ENCODE data around the gene LIFR.

The LIFR gene

DNA sequence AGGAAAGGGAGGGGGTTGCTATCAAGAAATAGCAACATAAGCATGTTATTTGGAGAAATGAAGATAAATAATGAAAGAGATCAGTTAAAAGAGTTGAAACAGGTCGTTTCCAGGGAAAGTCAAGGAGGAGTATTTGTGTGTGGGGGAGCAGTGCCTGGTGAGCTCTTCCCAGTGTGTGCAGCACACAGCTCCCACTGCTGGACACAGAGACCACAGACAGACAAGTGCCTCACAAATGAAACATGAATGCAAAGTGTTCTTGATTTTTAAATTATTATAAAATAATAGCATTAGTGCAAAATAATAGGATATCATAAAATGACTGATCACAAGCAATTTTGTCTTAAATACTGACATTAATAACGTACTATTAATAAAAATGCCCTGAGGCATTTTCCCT, 40.8 kb downstream of the LIFR start:
- peak in 1 of 2 experiments; percentile 26 for DNase-seq

DNA sequence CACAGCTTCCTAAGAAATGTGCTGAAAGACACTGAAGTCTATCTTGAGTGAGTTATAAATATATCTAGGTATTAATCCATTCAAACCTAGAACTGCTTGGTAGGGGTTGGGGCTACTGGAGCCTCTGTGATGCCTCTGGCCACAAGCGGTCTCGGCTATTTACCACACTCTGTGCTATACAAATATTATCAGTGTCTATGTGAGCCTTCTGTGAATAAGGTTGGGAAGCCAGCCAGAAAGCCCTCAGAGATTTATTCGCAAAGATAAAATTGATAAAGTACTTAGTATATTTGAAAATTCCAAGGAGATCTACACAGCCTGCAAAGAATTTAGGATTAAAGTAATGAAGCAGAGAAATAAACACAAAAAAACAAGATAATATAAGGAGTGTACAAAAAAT, 41.4 kb downstream of the LIFR start:
- peak in 1 of 2 experiments; percentile 49 for DNase-seq

DNA sequence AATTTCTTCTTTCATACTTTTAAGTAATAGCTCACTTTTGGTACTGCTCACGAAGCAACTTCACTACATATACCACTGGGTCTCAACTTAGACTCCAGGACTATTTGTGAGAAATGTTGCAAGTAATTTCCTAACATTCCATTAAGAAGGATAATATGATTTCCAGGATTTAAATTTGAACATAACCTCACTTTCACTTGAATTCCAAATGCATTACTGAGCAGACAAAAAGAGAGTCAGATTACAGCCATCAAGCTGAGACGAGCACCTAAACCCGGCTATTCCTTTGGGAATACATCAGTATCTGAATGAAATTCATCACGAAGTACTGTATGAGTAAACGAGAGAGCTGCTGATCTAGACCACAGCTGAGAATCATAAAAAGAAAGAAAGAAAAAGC, 47.3 kb downstream of the LIFR start:
- no peak for DNase-seq

DNA sequence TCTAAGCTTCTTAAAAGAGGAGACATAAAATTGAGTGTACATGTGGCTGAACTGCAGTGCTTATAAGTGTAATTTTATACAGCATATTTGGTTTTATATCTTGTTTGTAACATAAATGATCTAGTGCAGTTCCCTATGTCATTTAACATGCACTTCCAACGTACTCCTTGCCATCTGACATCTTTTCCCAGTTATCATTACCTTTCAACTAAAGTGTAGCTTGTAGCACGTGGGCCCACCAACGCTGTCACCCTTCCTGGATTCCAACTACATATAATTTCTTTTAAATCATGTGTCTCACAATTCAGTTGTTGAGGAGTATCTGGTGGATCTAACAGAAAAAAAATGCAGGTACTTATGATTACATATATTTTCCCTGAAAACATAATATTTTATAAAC, 50.1 kb downstream of the LIFR start:
- no peak for DNase-seq

DNA sequence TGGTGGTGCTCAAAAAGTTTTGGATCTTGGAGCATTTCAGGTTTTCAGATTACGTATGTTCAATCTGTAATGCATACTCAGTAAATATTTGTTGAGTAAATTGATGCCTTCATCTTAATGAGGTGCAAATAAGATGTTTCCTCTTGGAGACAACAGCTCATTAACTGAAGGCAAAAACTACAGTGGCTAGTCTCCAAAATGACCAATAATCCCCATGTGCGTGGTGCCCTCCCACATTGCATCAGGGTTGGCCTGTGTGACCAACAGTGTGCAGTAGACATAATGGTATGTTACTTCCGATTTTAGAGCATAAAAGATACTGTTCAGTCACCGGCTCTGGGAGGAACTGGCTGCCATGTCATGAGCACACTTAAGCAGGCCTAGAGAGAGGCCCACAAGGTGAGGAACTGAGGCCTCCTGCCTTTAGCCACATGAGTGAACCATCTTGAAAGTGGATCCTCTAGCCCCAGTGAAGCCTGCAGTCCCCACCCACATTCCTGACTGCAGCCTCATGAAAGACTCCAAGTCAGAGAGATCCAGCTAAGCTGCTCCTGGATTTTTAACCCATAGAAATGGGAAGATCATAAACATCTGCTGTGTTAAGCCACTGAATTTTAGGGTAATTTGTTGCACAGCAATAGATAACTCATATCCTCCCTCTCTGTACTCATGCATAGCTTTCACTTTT, 55.7 kb downstream of the LIFR start:
- peak in 1 of 2 experiments; percentile 18 for DNase-seq

DNA sequence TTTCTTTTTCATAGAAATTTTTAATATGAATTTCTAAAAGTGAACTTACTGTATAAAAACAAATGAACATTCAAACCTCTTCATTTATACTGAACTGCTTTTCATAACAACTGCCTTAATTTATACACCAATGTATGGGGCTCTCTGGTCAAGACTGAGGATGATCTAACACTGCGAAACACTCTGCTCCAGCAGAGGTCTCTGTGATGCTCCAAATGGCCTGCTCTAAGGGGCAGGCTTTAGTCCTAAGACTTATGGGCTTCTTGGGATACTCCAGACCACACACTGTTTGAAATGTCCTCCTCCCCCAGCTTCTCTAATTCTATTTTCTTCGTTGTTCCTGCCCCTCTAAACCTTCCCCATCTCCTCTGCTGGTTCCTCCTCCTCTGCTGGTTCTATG, 58.5 kb downstream of the LIFR start:
- DNase-seq = no peak

DNA sequence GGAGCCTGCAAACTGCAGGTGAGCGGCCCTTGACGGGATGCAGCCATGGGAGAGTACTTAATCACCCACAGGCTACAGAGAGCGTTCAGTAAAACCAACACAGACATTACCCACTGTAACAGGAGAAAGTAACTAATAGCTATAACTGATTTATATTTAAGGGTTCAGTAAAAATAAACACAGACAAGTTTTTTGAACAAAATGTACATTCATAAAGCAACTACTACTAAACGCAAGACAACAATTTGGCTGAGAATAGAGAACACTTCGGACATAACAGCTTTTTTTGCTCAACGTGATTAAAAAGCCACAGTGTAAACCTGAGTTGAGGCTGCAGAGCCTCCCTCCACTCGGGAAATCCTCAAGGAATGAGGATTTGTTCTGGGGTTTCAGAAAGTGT, 61.7 kb downstream of the LIFR start:
- peak in 1 of 2 experiments; percentile 43 for DNase-seq

DNA sequence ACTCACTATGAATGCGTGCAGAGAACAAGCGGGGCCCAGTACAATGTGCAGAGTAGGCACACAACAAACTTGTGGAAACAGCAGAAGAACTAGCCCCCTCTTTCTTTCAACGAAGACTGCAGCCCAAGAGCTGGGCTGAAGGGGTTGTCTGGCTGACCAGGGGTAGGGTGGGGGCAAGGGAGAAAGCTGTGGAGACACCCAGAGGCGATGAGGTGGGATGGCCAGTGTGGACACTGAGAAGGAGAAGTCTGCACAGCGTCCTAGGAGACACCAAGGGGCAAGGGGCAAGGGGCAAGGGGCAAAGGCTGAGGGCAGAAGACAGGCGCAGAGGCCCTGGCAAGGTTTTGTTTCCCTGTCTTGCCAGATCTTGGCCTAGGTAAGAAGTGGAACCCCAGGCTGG, 62.3 kb downstream of the LIFR start:
- no peak for DNase-seq

DNA sequence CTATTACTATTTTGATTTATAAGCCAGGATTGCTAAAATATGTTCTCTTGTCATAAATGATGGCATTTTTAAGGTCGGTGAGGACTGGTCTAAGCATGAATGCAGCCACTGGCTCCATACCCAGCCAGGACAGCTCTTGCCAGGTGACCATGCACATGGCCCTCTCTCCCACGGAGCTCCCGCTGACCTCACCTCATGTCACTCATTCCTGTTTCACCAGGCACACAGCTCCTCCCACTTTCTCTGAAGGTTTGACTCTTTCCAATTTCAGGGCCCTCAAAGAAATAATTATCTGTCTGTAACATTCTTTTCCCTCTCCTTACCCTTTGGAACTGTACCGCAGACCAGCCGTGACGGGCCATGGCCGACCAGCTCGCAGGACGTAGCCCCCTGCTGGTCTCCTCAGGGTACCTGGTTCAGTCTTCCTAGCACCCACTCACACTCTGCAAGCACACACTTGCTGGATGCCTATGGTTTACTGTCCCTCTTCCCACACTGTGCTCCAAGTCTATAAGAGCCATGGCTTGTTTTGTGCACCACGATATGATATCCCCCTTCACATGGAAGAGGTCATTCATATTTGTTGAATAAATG, 72.5 kb downstream of the LIFR start:
- no peak for DNase-seq

DNA sequence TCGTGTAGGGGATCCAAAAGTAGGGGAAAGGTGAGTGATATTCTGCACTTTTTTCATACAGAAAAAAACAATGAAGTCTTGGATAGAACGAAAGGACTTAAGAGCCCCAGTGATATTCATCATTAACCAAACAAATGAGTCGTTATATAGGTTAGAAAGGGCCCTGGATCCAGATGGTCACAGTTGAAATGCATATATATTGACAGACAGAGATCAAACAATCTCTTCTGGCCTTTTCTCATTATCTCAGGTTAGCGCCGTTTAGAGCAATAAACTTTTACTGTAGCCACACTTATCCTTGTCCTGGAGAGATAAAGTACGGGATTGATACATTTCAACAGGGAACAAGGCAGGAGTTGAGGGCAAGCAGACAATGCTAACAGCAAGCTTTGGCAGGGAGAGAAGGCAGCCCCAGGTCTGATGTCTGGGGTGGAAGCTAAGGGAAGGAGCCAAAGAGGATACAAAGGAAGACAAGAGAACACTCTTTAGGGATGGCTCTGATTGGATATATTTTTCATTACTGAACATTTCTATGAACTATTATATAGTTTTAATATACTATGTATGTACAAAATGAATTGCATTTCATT, 77.0 kb downstream of the LIFR start:
- no peak for DNase-seq

DNA sequence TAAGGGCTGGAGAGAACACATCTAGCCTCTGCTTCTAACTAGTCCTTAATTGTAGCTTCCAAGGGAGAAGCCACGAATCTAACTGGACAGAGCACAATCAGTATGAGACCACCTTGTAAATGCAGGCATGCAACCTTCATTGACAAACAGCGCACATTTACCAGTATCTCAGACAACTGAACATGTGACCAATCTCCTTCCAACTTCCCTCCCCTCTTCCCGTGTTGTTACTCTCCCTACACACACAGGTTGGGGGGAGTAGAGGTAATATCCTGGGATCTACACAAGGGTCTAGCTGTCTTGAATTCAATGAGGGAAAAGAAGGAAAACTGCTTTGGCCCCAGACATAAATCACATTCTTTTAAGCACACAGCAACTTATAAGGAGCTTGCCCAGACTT, 77.6 kb downstream of the LIFR start:
- no peak for DNase-seq

DNA sequence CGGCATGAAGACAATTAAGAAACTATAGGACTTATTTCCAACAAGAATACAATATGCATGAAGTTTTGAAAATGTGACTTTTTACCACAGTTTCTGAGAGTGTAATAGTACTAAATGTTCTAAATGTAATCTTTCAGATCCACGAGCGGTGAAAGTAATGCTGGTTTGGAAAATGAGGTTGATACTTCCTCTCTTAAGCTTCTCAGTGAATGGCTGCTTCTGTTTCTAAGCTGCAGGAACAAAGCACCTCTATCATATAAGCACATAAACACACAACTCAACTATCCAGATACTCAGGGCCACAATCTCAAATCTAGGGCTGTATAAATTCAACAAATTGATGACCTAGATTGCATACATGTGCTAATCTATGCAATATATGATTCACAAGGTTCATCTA, 78.3 kb downstream of the LIFR start:
- no peak for DNase-seq

DNA sequence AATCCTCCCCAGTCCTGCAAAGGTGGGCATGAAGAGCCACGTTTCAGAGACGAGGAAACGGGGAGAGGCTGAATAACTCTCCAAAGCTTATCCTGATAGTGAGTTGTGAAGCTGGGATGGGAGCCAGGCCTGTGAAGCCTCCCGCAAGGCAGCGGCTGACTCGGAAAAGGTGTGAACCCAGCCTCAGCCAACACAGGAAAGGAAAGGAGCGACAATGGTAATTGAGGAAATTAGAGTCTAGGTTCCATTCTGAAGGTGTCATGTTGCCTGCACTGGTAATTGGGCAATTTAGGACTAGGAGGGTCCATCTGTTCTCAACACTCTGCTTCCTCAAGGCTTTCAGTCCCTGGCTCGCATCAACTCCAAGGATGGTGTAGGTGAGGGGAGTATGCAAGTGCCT, 83.4 kb downstream of the LIFR start:
- peak; percentile 69 to 89 for DNase-seq

DNA sequence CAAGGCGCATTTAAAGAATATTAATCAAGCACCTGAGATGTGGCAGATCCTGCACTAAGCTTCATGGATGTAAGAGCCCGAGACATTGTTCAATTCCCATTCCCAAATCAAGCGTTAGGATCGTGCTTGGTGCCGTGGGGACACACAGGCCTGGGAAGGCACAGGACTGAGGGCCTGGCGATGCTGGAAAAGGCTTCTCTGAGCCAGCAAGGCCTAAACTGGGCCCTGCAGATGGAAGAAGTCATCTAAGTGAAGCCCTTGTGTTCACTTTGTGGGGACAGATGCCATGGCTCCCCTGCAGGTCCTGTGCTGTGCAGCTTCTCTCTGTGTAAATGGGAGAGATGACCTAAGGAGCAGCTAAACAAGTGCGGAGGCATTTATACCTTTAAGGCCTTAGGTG, 83.9 kb downstream of the LIFR start:
- no peak for DNase-seq

DNA sequence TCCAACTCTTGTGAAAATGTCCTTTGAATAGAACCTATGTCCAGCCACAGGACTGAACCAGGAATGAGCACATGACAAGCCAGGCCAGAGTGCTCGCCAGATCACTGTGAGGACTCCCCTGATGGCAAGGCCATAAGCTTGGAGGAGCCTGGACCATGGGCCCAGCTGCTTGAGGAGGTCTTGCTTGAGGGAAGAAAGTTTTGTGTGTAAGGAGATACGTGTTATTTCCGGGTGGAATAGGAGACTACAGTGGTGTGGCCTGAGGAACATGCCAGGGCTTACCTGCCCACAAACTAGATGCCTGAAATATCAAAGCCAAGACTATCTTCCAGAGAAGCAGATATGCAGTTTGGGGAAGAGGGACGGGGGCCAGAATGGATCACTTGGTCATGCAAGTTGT, 84.7 kb downstream of the LIFR start:
- no peak for DNase-seq

DNA sequence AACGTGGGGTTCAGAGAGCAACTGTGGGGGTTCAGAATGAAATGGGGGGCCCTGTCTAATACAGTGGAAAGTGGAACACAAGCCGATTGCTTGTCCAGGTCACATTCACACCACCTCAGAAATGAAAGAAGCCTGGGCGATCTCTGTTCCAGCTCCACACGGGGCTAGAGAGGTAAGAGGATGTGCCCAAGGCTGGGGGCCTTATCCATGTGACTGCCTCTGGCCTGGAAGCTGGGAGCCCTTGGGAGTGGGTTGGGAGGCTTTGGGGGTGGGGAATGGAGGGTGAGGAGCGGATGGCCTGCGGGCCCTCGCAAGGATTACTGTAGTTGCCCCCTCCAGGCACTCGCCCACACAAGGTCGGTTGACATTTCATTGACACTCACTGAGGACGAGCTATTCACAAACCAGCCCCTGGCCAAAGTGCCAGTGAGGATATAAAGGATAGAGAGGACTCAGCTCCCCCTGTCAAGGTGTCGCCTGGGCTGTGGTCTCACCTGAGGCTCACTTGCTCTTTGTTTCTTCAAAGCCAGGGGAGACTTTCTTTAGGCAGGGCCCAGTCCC, 86.7 kb downstream of the LIFR start:
- no peak for DNase-seq

DNA sequence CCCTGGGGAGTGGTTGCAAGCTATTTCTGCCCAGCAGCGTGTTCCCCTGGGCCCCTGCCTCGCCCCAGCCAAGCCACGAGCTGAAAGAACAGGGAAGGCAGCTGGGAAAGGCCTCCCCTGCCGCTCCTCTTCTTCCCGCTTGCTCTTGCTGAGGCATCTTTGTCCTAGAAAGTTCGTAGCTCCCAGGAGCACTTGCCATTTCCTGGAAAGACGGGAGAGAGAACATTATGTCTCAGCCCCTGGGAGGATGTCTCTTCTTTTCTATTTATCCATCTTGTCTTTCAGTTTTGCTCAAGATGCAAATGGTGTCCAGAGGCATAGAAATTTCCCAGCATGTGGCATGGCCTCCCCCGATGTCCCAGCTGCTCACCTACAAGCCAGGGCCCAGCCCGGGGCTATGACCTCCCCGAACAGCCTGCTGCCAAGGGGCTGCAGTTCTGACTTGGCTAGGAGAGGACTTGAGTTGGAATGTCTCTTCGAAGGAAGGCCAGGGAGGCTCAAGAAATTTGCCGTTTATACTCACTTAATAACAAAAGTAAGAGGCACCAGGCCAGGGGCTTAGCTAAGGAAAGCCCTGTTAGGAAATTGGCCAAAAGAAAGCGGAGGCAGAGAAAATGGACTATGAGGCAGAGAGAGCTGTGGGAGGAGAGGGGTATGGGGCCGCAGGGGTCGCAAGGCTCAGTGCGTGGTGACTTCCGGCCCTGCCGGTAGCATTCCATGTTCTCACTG, 87.3 kb downstream of the LIFR start:
- no peak for DNase-seq

DNA sequence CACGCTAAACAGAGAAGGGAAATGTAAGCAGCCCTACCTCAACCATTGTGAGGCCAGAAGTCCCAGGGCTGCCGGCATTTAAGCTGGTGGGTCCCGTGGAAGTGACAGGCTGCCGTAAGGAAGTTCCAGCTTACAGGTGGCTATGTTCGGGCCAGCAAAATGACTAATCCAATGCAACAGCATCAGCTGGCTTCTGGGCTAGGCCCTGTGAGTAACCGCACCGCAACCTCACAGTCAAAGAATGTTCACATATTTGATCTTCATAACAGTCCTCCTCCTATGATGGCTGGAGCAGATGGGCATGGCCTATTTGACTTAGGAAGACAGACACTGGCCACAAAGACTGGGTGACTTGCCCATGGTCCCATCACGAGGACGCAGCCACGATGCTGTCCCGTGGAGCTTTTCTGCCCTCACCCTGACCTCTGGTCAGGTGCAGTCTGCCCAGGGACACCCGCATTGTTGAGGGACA, 88.2 kb downstream of the LIFR start:
- DNase-seq = no peak

DNA sequence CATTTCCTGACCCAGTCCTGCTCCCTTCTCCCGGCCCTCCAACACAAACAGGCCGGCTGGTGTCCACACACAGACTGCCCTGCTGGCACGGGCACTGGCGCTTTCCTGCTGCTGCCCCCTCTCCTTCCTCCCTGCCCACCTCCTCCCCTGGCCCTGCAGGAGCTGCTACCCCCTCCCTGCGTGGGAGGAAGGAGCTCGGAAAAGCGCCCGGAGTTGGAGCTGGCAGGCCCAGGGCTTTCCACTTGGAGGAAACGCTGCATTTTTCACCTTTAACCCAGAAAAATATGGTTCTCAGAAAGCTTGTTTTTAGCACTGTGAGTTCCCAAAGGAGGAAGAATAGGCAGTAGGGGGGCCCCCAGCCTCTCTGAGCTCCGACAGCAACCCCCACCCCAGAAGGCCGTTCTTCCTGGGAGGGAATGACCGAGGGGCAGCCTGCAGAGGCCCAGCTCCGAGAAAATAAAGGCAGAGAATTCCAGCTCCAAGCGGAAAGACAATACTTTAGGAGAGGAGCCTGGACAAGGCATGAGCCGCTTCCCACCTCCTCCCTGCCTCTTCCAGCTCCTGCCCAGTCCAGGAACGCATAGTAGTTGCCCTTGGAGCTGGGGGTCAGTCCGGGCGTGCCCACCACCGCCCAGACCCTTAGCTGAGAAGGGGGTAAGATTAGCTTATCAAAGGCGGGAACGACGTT, 88.9 kb downstream of the LIFR start:
- no peak for DNase-seq

DNA sequence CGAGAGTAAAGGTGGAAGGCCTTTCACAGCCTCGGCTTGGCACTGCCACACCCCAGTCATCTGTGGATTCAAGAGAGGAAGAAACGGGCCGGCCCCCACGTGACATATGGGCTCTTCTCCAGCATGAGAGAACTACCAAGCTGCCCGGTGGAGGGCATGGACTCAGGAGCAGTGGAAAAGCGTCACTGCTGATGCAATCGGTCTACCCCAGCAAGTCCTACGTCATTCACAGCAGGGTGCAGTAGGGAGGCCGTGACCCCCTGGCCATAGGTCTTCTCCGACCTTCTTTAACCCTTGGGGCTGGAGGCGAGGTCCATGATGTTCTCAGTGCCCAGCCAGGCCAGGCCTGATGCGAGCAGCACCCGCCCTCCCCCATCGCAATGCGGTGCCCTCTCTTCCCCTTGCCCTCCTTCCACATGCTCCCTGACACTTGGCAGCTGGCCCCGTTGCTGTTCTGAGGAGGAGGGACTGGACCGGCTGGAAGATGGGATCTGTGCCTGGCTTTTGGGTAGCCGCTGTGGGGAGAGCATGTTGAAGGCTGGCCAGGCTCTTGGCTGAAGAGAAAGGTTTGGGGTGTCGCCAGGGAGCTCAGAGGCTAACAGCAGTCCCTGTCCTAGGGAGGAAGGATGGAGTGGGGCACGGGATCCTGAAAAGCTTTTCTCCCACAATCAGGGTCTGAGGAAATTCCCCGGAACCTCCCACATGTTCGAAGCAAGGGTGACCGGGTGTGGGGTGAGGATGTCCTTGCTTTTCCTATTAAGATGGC, 89.8 kb downstream of the LIFR start:
- DNase-seq = no peak

DNA sequence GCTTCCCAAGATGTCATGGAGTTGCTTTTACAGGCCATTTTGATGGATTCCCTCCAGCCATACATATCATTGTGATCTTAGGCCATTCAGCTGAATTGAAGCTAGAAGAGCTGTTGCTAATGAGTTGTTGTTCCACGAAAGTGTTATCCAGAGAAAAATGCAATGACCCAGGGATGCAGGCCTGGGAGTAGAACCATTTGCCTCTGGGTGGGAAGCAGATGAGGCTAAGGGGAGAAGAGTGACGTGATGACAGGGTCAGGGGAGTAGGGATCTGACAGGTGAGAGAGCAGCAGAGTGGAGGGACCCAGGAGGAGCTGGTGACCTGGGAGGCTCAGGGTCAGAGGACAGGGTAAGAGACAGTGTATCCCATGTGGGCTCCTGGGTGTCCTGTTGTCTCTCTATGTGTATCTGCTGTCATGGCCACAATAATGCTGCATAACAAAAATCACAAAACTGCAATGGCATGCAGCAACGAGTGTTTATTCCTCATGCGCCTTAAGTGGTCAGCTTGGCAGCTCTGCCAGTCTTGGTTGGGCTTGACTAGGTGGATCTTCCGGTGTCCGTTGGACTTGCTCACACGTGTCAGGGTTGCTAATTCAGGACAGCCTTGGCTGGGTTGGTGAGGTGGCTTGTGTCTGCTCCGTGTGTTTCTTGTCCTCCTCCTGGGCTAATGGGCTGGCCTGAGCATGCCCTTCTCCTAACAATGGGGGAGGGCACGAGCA, 90.6 kb downstream of the LIFR start:
- no peak for DNase-seq

Data from NCI-H2081 (cell line).